ENCODE data around the gene GNRH2. TPM values are rescaled to one million over a fixed set of nuclear protein-coding genes. Genes with fewer than 3 reads are reported as not detected.

GNRH2 gene
- polyA plus RNA-seq, 1 donor (not counting 4 experiments of a cell fraction or from before 2014, with no cell fraction given): 0.18 TPM

DNA sequence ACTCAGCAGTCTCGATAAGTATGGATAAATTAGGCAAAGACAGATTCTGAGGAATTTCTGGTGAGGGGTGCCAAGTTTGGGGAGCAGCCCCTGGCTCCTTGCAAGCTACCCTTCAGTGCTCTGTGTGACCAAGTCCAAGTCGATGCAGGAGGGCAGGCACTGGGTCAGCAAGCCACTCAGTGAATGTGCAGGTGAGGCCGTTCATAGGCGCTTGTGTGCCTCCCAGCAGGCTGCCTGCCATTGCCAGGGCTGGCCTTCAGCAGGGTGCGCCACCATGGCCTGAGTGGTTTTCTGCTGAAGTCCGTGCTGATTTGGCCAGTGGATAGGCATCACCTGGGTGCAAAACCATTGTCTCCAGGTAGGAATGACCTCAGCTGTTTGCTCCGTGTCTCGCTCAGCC lies 3.3 kb upstream of the GNRH2 start:
- Histone ChIP-seq H2AFZ (ENCODE audit: control insufficient read depth, low read length) (no peak overlapping the region), H3K27ac (ENCODE audit: control insufficient read depth, insufficient read depth, low read length) (no peak overlapping the region), H3K9ac (ENCODE audit: control insufficient read depth, extremely low read depth, insufficient read depth, low read length) (no peak overlapping the region), H3K9me1 (ENCODE audit: control insufficient read depth, extremely low read depth, insufficient read depth, low read length) (no peaks in the 10 kb centered on the region), H3K79me2 (ENCODE audit: control insufficient read depth, insufficient read depth, low read length) (no peaks in the 10 kb centered on the region), H3K4me3 (ENCODE audit: control insufficient read depth in 2 of 3, extremely low read depth in 1 of 3, insufficient read depth in 2 of 3, low read depth in 1 of 3, low read length in 3 of 3) (no peak overlapping the region), H3K27me3 (ENCODE audit: control insufficient read depth, extremely low read depth, insufficient read depth, low read length) (no peaks in the 10 kb centered on the region), H4K20me1 (ENCODE audit: control insufficient read depth, extremely low read depth, insufficient read depth, low read length) (no peaks in the 10 kb centered on the region), H3K4me2 (ENCODE audit: control insufficient read depth, extremely low read depth, insufficient read depth, low read depth, low read length) (no peak overlapping the region), H3K9me3 (ENCODE audit: control insufficient read depth, low read depth, low read length) (no peaks in the 10 kb centered on the region), H3K4me1 (ENCODE audit: control insufficient read depth, extremely low read depth, insufficient read depth, low read length) (no peaks in the 10 kb centered on the region), H3K36me3 (ENCODE audit: control insufficient read depth in 2 of 2, extremely low read depth in 1 of 2, insufficient read depth in 2 of 2, low read length in 2 of 2) (peaks cover 30 to 39% of the 10 kb centered on the region in 2 experiments)
- no peak for TF ChIP-seq EZH2 (IDR thresholded peaks at IDR 0.05; ENCODE audit: low read length)
- TF ChIP-seq, protein P1, sequence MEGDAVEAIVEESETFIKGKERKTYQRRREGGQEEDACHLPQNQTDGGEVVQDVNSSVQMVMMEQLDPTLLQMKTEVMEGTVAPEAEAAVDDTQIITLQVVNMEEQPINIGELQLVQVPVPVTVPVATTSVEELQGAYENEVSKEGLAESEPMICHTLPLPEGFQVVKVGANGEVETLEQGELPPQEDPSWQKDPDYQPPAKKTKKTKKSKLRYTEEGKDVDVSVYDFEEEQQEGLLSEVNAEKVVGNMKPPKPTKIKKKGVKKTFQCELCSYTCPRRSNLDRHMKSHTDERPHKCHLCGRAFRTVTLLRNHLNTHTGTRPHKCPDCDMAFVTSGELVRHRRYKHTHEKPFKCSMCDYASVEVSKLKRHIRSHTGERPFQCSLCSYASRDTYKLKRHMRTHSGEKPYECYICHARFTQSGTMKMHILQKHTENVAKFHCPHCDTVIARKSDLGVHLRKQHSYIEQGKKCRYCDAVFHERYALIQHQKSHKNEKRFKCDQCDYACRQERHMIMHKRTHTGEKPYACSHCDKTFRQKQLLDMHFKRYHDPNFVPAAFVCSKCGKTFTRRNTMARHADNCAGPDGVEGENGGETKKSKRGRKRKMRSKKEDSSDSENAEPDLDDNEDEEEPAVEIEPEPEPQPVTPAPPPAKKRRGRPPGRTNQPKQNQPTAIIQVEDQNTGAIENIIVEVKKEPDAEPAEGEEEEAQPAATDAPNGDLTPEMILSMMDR (optimal IDR thresholded peaks at IDR 0.05 in 1 of 3, IDR thresholded peaks at IDR 0.05 in 1 of 3, conservative IDR thresholded peaks at IDR 0.05 in 1 of 3; ENCODE audit: extremely low read depth in 1 of 3, insufficient read depth in 2 of 3, low read length in 3 of 3): no peak
- dilution Hi-C loops (cut with MboI; ENCODE audit: extremely low pct_ligation_motif_present, low sequenced_read_pairs): no loop called here
- FAIRE-seq (no peak), DNase-seq (ENCODE audit: low read depth, low spot score) (no peak)

DNA sequence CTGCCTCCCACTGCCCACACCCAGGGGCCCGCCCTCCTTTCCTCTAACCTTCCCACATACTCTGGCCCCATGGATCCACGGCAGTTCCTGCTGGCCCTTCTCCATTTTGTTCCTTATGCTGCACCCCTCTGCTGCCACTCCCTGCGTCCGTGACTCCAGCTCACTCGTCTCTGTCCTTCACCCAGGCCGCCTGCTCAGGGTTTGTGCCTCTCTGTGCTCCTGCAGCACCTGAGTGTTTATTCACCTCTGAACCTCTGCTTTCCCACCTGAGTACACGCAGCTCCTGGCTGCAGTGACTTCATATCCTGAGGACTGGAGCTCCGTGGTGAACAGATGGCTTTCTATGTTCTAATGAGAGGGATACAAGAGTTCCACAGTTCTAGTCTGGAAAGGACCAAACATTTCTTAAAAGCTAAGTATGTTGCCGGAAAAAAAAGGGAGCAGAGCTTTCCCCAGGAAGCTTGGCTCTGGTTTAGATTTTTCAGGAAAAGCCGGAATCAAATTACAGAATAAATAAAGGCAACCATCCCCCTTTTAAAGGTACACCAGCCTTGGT lies 1.5 kb upstream of the GNRH2 start:
- Histone ChIP-seq H3K36me3 (ENCODE audit: control insufficient read depth in 2 of 2, extremely low read depth in 1 of 2, insufficient read depth in 2 of 2, low read length in 2 of 2) (peaks cover 13 to 24% of the 10 kb centered on the region in 2 experiments), H2AFZ (ENCODE audit: control insufficient read depth, low read length) (no peak overlapping the region), H3K4me1 (ENCODE audit: control insufficient read depth, extremely low read depth, insufficient read depth, low read length) (no peaks in the 10 kb centered on the region), H4K20me1 (ENCODE audit: control insufficient read depth, extremely low read depth, insufficient read depth, low read length) (no peaks in the 10 kb centered on the region), H3K4me2 (ENCODE audit: control insufficient read depth, extremely low read depth, insufficient read depth, low read depth, low read length) (no peak overlapping the region), H3K9me3 (ENCODE audit: control insufficient read depth, low read depth, low read length) (no peaks in the 10 kb centered on the region), H3K27me3 (ENCODE audit: control insufficient read depth, extremely low read depth, insufficient read depth, low read length) (no peaks in the 10 kb centered on the region), H3K9me1 (ENCODE audit: control insufficient read depth, extremely low read depth, insufficient read depth, low read length) (no peaks in the 10 kb centered on the region), H3K9ac (ENCODE audit: control insufficient read depth, extremely low read depth, insufficient read depth, low read length) (no peak overlapping the region), H3K27ac (ENCODE audit: control insufficient read depth, insufficient read depth, low read length) (no peak overlapping the region), H3K4me3 (ENCODE audit: control insufficient read depth in 2 of 3, extremely low read depth in 1 of 3, insufficient read depth in 2 of 3, low read depth in 1 of 3, low read length in 3 of 3) (no peak overlapping the region), H3K79me2 (ENCODE audit: control insufficient read depth, insufficient read depth, low read length) (peaks cover 5% of the 10 kb centered on the region)
- FAIRE-seq: no peak
- no peak for TF ChIP-seq EZH2 (IDR thresholded peaks at IDR 0.05; ENCODE audit: low read length)
- TF ChIP-seq, protein P1 (optimal IDR thresholded peaks at IDR 0.05 in 1 of 3, IDR thresholded peaks at IDR 0.05 in 1 of 3, conservative IDR thresholded peaks at IDR 0.05 in 1 of 3; ENCODE audit: extremely low read depth in 1 of 3, insufficient read depth in 2 of 3, low read length in 3 of 3): no peak
- DNase-seq (ENCODE audit: low read depth, low spot score): no peak
- dilution Hi-C loops (cut with MboI; ENCODE audit: extremely low pct_ligation_motif_present, low sequenced_read_pairs): no loop called here

Measured in keratinocyte (primary cell).